Kidney (tissue), 14 donors: ENCODE data around the gene LDLRAD1. TPM values are rescaled to one million over a fixed set of nuclear protein-coding genes. Genes with fewer than 3 reads are reported as not detected.
"Not testable (repeated sequence)": the region's sequence is repeated elsewhere in the genome, so short reads cannot be mapped to it uniquely, and the experiment has no call there.

ENCODE experiments used
- DNase-seq, 5 donors: peaks; one replicate each; pipeline ENCODE4 v3.0.0-alpha.2; 2013 to 2020
- FAIRE-seq: peaks from 2 replicates; lab custom pipeline; 2012; peaks lifted over from hg19 to GRCh38; lab: Jason Lieb, UNC
- H3K27ac ChIP-seq, 2 donors: one replicate each; pipeline ENCODE4 v1.7.0; 2013; ENCODE audit warnings: low read depth in 2 of 2, low read length in 2 of 2, inconsistent platforms in 1 of 2
- H3K27me3 ChIP-seq: one replicate; pipeline ENCODE4 v1.7.1; 2013; ENCODE audit warnings: low read length, inconsistent platforms; ENCODE audit not compliant: control insufficient read depth, insufficient read depth
- H3K36me3 ChIP-seq, 3 donors: one replicate each; pipeline versions ENCODE4 v1.7.0 to v1.7.1; 2013; ENCODE audit warnings: low read length in 3 of 3, control low read depth in 1 of 3, inconsistent platforms in 1 of 3; ENCODE audit not compliant: insufficient read depth in 3 of 3, control insufficient read depth in 2 of 3
- H3K4me1 ChIP-seq, 3 donors: one replicate each; pipeline versions ENCODE4 v1.7.0 to v1.7.1; 2013; ENCODE audit warnings: low read length in 3 of 3, inconsistent platforms in 1 of 3, low read depth in 1 of 3; ENCODE audit not compliant: control insufficient read depth in 2 of 3, insufficient read depth in 2 of 3
- H3K4me3 ChIP-seq, 3 donors: one replicate each; pipeline versions ENCODE4 v1.7.0 to v1.8.1; 2013; ENCODE audit warnings: low read length in 3 of 3, control low read depth in 1 of 3, inconsistent platforms in 1 of 3
- H3K9ac ChIP-seq, 3 donors: one replicate each; pipeline versions ENCODE4 v1.7.0 to v1.7.1; 2013; ENCODE audit warnings: low read length in 3 of 3, control low read depth in 1 of 3, inconsistent platforms in 1 of 3
- H3K9me3 ChIP-seq, 3 donors: one replicate each; pipeline versions ENCODE4 v1.7.0 to v1.7.1; 2013; ENCODE audit warnings: low read length in 3 of 3, control low read depth in 1 of 3, inconsistent platforms in 1 of 3; ENCODE audit not compliant: control insufficient read depth in 2 of 3, insufficient read depth in 1 of 3
- intact Hi-C: fragments of 100-400 bp; cut with DNase I; formaldehyde crosslinking; loops from one replicate; pipeline ENCODE4 v1.11.1; 2022
- polyA plus RNA-seq: library from polyadenylated mRNA; stranded (reverse); fragments of 350-450 nt; fragmentation: Illumina TruSeq; extraction: RNeasy Lipid Tissue Mini Kit (QIAGEN cat#74804); gene quantifications from one replicate; pipeline ENCODE4 v1.2.3, GENCODE V29; 2014; ENCODE audit warnings: low read depth, low replicate concordance; ENCODE audit not compliant: insufficient read depth
- total RNA-seq: library from RNA; stranded (reverse); fragmentation: NEBNext Ultra II Directional; extraction: Animal tissue kit (Norgen Biotek cat#: 25700); gene quantifications from one replicate; pipeline ENCODE4 v1.2.1, GENCODE V29; 2021
- TF ChIP-seq, protein P1 (sequence below): IDR thresholded peaks from 3 replicates; pipeline ENCODE4 v1.5.1; 2012; ENCODE audit warnings: mild to moderate bottlenecking, moderate library complexity, borderline replicate concordance; ENCODE audit not compliant: insufficient read depth; ENCODE audit errors: extremely low read depth
- donor health status: control.
- donor health status: control.
- donor health status: control.
- donor health status: control.
- donor health status: control.
- donor health status: DM: yes; HTN: yes; CAD: no.
- donor health status: Normal renal cell carcinoma (clear cell type).

The LDLRAD1 gene
- total and polyA plus RNA-seq, 2 donors from 2014 or later, result not detected

GRCh38 chr1:54028306-54029251, 10.6 kb upstream of the LDLRAD1 start:
- H3K4me1 ChIP-seq, result no peaks in the 10 kb centered on the region
- no peak overlapping the region for H3K4me3 ChIP-seq
- no peak for FAIRE-seq
- DNase-seq, result no peak
- intact Hi-C loops, result no loop called here
- H3K27me3 ChIP-seq, result no peaks in the 10 kb centered on the region
- no peaks in the 10 kb centered on the region for H3K9me3 ChIP-seq
- H3K27ac ChIP-seq, result no peak overlapping the region
- TF ChIP-seq, protein P1, sequence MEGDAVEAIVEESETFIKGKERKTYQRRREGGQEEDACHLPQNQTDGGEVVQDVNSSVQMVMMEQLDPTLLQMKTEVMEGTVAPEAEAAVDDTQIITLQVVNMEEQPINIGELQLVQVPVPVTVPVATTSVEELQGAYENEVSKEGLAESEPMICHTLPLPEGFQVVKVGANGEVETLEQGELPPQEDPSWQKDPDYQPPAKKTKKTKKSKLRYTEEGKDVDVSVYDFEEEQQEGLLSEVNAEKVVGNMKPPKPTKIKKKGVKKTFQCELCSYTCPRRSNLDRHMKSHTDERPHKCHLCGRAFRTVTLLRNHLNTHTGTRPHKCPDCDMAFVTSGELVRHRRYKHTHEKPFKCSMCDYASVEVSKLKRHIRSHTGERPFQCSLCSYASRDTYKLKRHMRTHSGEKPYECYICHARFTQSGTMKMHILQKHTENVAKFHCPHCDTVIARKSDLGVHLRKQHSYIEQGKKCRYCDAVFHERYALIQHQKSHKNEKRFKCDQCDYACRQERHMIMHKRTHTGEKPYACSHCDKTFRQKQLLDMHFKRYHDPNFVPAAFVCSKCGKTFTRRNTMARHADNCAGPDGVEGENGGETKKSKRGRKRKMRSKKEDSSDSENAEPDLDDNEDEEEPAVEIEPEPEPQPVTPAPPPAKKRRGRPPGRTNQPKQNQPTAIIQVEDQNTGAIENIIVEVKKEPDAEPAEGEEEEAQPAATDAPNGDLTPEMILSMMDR, result no peak
- H3K36me3 ChIP-seq, result peaks cover 0 to 8% (median 4%) of the 10 kb centered on the region in 3 donors
- H3K9ac ChIP-seq, result no peak overlapping the region

GRCh38 chr1:54027848-54028247, 9.9 kb upstream of the LDLRAD1 start:
- peak in 2 of 5 donors; percentile 37 to 46 for DNase-seq
- intact Hi-C loops, result no loop called here
- H3K4me3 ChIP-seq, result no peak overlapping the region
- no peaks in the 10 kb centered on the region for H3K9me3 ChIP-seq
- TF ChIP-seq, protein P1, result no peak
- no peaks in the 10 kb centered on the region for H3K4me1 ChIP-seq
- H3K27me3 ChIP-seq, result no peaks in the 10 kb centered on the region
- H3K27ac ChIP-seq, result no peak overlapping the region
- H3K9ac ChIP-seq, result no peak overlapping the region
- FAIRE-seq, result no peak
- peaks cover 0 to 8% (median 4%) of the 10 kb centered on the region in 3 donors for H3K36me3 ChIP-seq

DNA sequence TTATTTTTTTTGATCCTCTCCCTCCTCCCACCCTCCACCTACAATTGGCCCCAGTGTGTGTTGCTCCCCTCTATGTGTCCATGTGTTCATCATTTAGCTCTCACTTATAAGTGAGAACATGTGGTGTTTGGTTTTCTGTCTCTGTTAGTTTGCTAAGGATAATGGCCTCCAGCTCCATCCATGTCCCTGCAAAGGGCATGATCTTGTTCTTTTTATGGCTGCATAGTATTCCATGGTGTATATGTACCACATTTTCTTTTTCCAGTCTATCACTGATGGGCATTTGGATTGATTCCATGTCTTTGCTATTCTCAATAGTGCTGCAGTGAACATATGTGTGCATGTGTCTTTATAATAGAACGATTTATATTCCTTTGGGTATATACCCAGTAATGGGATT, 6.8 kb upstream of the LDLRAD1 start:
- intact Hi-C loops, result not testable (repeated sequence)

GRCh38 chr1:54024358-54024757, 6.4 kb upstream of the LDLRAD1 start:
- Histone ChIP-seq H3K9me3 (no peaks in the 10 kb centered on the region), H3K9ac (no peak overlapping the region), H3K4me1 (no peaks in the 10 kb centered on the region), H3K36me3 (peaks cover 0 to 5% (median 0%) of the 10 kb centered on the region in 3 donors), H3K27me3 (no peaks in the 10 kb centered on the region), H3K4me3 (no peak overlapping the region), H3K27ac (no peak overlapping the region)
- intact Hi-C loops, result no loop called here
- TF ChIP-seq, protein P1, result no peak
- DNase-seq (no peak), FAIRE-seq (no peak)

More for the DNA sequence above, 6.8 kb upstream of the LDLRAD1 start:
- not testable (repeated sequence) for H3K36me3 ChIP-seq, H3K4me3 ChIP-seq, DNase-seq, H3K9ac ChIP-seq, H3K27me3 ChIP-seq, H3K4me1 ChIP-seq, FAIRE-seq, H3K27ac ChIP-seq, H3K9me3 ChIP-seq

- FAIRE-seq, H3K9me3 ChIP-seq: not testable (repeated sequence)
These were observed 1.7 kb upstream of the LDLRAD1 start for GRCh38 chr1:54019562-54020176.

More at GRCh38 chr1:54019562-54020176, 1.7 kb upstream of the LDLRAD1 start:
- H3K4me1 ChIP-seq, DNase-seq, H3K27ac ChIP-seq, H3K9ac ChIP-seq, H3K36me3 ChIP-seq, H3K4me3 ChIP-seq, H3K27me3 ChIP-seq, intact Hi-C loops: not testable (repeated sequence)
